H54 (cell line): ENCODE results near the gene GNE.
"Not testable (repeated sequence)": the region's sequence is repeated elsewhere in the genome, so short reads cannot be mapped to it uniquely, and the experiment has no call there.

Source experiments
- DNase-seq: peaks from one replicate; pipeline ENCODE4 v3.0.0; 2011; ENCODE audit warnings: low spot score, mixed read lengths; ENCODE audit not compliant: insufficient read length
- FAIRE-seq: peaks from 3 replicates; lab custom pipeline; 2011; peaks lifted over from hg19 to GRCh38; lab: Jason Lieb, UNC
- POLR2A ChIP-seq: IDR thresholded peaks from 2 replicates; pipeline ENCODE4 v1.6.1; 2011; ENCODE audit warnings: low read depth, mild to moderate bottlenecking, low read length

The GNE gene

DNA sequence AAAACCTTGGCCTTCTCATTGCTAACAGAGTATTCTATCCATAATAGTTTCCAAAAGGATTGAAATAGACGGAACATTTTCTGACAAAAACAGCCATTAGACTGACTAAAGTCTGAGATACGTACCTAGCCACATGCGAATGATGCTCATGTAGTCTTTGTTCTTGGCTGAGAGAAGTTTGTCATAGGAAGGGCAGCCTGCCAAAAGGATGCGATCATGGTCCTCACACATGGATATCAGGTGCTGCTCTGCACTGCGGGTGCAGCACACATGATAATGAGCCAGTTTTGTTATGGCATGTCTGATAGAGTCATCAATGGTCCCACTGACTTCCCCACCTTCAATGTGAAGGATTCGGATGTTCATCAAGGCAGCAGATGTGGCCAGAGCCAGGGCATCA is 12.3 kb downstream of the GNE start:
- no peak for DNase-seq
- no peak for FAIRE-seq
- no peak for TF ChIP-seq POLR2A

DNA sequence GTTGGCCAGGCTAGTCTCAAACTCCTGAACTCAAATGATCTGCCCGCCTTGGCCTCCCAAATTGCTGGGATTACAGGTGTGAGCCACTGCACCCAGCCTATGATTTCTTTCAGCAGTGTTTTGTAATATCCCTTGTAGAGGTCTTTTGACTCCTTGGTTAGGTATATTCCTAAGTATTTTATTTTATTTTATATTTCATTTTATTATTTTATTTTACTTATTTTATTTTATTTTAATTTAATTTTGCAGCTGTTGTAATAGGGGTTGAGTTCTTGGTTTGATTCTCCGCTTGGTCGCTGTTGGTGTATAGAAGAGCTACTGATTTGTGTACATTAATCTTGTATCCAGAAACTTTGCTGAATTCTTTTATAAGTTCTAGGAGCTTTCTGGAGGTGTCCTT is 18.6 kb downstream of the GNE start:
- not testable (repeated sequence) for DNase-seq, FAIRE-seq

DNA sequence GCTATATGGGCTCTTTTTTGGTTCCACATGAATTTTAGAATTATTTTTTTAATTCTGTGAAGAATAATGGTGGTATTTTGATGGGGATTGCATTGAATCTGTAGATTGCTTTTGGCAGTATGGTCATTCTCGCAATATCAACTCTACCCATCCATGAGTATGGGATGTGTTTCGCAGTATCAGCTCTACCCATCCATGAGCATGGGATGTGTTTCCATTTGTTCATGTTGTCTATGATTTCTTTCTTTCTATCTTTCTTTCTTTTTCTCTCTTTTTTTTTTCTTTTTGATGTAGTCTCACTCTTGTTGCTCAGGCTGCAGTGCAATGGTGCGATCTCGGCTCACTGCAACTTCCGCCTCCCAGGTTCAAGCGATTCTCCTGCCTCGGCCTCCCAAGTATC is 19.0 kb downstream of the GNE start:
- FAIRE-seq, DNase-seq: not testable (repeated sequence)

DNA sequence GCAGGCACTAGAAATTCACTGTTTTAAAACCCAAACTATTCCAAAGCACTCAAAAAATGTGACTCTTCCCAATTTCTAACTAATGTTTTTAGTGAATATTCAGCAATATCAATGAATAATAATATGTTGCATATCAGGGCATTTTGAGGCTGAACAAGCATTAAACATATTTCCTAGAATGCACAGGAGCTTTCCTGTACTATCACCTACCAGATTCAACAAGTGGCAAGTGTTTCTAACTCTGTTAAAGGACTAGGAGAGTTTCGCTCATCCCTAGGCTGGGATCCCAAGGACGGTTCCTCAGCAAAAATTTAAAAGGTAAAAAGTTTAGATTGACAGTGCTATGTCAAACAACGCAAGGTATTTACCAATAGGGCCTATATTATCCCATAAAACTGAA is 21.0 kb downstream of the GNE start:
- no peak for TF ChIP-seq POLR2A
- DNase-seq, result no peak
- FAIRE-seq, result no peak

DNA sequence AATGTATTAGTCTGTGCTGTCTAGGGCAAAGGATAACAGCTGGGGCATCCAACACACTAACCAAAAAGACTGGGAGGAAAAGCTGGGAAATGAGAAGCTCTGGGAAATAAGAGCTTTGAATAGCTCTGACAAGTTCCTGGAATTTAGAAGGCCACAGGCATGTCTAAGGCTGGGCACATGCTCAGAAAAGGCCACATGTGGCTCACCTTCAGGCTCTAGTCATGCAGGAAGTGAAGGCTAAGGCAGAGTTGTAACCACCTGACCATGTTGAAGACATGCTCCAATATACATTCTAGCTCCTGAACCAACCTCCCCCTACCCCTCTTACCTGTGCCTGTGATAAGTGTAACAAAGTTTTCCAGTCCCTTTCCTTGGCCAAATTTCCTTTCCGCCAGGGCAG is 35.8 kb downstream of the GNE start:
- FAIRE-seq (no peak), DNase-seq (no peak)
- TF ChIP-seq POLR2A, result no peak

DNA sequence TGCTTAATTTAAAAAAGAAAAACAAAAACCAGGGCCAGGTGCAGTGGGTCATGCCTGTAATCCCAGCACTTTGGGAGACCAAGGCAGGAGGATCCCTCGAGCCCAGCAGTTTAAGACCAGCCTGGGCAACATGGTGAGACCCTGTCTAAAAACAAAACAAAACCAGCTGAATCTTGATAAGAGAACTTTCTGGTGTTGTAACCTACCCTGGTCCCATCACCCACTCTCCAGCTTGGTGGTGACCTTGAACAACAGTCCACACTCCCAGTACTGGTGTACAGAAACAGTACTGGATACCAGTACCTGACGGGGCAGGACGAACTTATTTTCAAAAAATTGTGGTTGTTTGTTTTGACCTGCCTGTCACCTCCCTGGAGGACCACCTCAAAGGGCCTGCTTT is 36.6 kb downstream of the GNE start:
- DNase-seq (no peak), FAIRE-seq (no peak)
- no peak for TF ChIP-seq POLR2A

DNA sequence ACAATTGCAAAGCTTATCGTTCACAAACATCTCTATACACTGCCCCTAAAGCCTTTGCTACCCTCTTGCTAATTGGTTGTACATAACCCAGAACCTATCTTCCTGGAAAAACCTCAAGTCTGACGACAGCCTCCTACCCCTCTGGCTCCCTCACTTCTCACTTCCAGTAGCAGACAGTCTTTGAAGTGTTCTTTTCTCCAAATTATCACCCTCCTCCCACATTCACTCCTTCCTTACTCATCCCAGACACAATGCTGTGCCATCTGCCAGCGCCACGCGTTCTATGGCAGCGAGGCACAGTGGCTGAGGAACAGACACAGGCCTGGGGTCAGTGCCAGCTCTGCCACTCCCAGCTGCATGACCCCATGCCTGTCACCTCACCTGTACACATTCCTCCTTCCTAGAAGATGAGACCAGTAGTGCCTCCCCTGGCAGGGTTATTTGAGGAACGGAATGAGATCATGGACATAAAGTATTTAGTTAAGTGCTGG is 39.8 kb downstream of the GNE start:
- TF ChIP-seq POLR2A, result no peak
- DNase-seq (no peak), FAIRE-seq (no peak)

DNA sequence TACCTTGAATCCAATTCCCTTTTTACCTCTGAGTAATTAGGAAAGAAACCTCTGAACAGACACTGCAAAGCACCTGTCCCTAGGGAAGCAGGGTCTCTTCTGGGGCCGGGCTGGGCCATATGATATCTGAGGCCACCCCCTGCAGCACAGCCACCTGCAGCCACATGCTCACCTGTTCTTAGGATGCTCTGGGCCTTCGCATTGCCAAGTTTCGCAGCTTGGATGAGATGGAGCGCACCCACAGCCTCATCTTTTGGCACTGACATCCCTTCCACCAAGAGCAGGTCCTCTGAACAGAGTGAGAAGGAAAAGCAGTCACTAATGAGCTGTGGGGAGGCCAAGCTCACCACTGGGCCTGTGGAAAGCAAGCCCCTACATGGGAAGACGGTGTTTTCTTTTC is 40.2 kb downstream of the GNE start:
- TF ChIP-seq POLR2A, result no peak
- DNase-seq (no peak), FAIRE-seq (no peak)

DNA sequence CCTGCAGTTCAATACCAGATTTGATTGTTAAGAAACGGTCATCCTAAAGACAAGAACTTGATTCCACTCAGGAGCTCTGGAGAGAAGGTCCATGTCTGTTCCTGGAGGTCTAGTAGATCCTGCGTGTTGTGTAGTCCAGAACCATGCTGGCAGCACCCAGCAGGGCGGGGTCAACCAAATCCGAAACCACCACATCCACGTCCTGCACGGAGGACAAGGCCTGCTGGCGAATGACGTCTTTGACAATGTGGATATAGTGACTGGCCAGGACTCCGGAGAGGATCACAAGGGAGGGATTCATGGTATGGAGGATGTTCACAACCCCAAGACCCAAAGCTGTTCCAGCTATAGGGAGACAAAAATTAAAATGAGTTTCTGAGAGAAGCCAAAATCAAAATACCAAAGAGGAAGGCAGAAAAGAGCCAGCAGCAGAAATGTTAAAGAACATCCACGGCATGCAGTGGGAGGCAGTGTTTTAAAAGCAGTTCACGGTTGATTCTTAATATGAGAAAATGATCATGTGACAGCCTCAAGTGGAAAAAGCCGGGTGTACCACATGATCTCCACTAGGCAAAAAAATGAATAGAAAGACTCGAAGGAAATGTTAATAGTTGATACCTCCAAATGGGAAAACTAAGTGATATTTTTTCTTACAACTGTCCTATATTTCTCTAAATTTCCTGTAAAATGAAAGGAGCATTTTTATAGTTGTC is 40.8 kb downstream of the GNE start:
- no peak for FAIRE-seq
- no peak for DNase-seq

DNA sequence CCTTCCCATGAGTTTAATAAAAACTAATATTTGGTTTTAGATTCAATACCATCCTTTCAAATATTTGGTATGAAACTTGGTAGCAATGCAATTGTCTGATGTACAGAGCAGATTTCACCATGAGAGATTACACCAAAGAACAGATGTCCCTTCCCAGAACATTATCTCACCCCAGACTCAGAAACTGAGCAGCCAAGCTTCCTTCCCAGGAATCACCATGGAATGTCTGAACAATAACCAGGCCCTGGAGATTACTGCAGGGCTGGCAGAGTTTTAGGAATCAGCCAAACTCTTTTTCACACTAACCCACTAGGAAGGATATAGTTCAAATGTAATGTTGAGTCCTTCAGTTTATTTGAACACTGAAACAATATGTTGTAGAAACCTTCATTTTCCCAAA is 43.7 kb downstream of the GNE start:
- TF ChIP-seq POLR2A, result no peak
- FAIRE-seq (no peak), DNase-seq (no peak)

More for the DNA sequence above, 40.8 kb downstream of the GNE start:
- no peak for TF ChIP-seq POLR2A

DNA sequence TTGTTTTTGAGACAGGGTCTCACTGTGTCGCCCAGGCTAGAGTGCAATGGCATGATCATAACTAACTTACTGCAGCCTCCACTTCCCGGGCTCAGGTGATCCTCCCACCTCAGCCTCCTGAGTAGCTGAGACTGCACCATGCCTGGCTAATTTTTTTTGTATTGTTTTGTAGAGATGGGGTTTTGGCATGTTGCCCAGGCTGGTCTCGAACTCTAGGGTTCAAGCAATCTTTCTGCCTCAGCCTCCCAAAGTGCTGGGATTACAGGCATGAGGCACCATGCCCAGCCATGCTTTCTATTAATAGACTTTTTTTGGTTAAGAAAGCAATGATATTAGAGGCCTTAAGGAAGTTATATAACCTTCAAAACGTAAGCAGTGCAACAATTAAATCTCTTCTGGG is 44.3 kb downstream of the GNE start:
- TF ChIP-seq POLR2A, result no peak
- DNase-seq (no peak), FAIRE-seq (no peak)

DNA sequence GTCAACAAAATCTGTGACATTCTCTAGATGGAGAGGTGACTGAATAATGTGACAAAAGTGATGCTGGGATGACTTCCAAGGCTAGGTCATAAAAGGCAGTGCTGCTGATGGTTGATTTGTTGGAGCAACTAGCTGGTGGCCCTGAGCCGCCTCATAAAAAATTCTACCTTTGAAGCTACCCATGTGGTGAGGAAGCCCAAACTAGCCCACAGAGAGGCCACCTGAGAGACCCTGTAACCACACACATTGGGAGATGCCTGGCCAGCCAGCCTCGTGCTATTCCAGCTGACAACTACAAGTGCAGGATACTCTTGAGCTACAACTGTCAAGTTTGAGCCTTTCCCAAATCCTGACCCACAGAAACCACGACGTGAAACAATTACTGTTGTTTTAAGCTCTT is 44.9 kb downstream of the GNE start:
- FAIRE-seq, result no peak

DNA sequence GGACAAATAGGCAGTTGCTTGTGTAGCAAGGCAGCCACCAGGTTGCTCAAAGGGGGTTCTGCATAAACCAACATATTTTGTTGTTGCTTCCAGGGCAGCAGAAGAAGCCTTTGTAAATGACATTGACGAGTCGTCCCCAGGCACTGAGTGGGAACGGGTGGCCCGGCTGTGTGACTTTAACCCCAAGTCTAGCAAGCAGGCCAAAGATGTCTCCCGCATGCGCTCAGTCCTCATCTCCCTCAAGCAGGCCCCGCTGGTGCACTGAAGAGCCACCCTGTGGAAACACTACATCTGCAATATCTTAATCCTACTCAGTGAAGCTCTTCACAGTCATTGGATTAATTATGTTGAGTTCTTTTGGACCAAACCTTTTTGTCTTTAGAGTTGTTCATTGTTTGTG is 46.7 kb downstream of the GNE start:
- FAIRE-seq (no peak), DNase-seq (no peak)
- TF ChIP-seq POLR2A, result no peak

More for the DNA sequence above, 44.9 kb downstream of the GNE start:
- TF ChIP-seq POLR2A, result no peak
- no peak for DNase-seq

DNA sequence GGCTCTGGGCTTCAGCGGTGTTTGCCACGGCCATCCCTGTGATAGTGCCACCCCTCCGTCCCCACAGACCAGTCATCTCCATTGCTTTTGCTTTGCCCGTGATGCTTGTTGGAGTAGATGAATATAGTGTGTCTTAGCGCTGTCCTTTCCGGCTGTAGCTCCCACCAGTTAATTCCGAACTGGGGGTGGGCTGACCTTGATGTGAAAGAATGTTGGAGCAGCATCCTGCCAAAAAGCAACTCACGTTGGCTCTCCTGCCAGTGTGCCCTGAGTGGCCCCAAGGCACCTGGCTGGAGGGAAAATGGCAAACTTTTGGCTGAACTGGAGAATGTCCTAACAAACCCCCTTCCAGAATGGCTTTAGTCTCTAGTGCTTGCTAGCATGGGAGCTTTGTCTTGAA is 47.5 kb downstream of the GNE start:
- no peak for TF ChIP-seq POLR2A
- FAIRE-seq (no peak), DNase-seq (no peak)

DNA sequence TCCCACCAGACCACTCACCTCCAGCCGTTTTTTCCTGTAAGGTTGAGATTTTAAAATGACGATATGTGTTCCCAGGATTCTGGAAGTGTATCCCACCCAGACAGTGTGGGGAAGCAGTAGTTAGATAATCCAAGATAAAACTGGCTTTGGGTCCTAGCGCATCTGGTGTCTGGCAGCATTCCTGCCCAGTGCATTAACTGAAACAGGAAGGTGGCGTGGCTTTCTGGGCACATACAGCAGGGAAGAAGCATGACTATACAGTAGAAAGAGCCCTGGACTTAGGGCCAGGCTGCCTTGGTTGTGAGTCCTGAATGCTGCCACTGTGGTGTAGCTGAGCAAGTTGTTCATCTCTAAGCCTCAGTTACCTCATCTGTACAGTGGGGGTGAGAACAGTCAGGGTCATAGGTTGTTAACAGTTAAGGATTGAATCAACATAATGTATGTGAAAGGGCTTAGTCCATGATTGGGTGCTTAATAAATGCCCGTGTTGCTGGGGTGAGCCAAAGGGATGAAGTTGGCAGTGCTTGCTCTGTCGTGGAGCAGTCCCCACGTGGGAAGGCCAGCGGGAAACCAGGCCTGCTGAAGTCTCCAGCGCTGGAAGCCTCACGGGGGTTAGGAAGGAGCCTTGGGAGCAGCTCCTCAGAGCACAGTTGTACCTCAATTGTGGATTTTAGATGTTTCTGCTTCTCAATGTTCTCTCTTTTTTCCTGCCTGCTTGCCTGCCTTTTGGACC is 49.6 kb downstream of the GNE start:
- DNase-seq (no peak), FAIRE-seq (no peak)
- TF ChIP-seq POLR2A, result no peak

DNA sequence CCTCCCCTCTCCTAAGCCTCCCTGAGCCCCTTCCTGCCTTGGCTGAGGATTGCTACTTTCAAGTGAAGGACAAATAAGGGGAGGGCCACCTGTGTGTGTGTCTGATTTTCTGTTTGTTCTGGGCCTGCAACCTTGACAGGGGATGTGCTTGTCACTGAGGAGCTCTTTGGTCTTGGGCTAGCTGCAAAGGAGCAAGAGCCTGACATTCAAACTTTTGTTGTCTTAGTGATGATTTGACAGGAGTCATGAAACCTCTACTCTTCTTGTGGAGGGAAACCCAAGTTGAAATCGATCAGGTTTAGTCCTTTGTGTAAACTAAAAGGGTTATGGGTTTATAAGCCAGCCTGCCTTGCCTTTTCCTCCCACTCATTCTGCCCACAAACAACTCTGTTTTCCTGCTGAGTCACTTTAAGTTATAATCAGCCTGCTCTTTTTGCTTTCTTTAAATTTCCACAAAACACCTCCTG is 50.7 kb downstream of the GNE start:
- no peak for DNase-seq
- FAIRE-seq, result no peak
- no peak for TF ChIP-seq POLR2A
